ENCODE measurements around the gene RAB31. TPM values are rescaled to one million over a fixed set of nuclear protein-coding genes. Genes with fewer than 3 reads are reported as not detected.
A peak's percentile ranks its signal among the peaks of the same experiment; 100 is the strongest.

RAB31 gene
- total RNA-seq, 4 donors from 2014 or later = 51.1 to 79.3 (median 67.9) TPM

GRCh38 chr18:9841752-9842151, 133.7 kb downstream of the RAB31 start:
- ATAC-seq (ENCODE audit: low FRiP score) (no peak), DNase-seq (ENCODE audit: low spot score) (no peak)
- no peak for TF ChIP-seq CTCF (IDR thresholded peaks at IDR 0.05)

GRCh38 chr18:9842448-9842847, 134.3 kb downstream of the RAB31 start:
- DNase-seq (ENCODE audit: low spot score) (no peak), ATAC-seq (ENCODE audit: low FRiP score) (no peak)
- TF ChIP-seq CTCF (IDR thresholded peaks at IDR 0.05) = no peak

DNA sequence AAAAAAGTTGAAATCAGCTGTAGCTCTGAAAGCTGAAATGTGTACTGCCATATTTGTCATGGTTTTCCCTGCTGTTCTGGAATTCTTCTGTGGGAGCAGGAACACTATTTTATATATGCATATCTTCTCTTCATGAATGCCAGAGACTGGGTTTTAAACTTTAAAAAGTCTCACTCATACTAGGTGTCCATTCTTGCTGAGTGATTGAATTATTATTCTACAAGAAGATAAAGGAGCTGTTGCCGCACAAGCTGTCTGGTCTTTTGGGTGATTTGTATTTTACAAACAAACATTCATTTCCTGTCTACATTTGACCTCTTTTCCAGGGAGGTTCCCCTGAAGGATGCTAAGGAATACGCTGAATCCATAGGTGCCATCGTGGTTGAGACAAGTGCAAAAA, 137.2 kb downstream of the RAB31 start:
- DNase-seq (ENCODE audit: low spot score) = no peak
- no peak for TF ChIP-seq CTCF (IDR thresholded peaks at IDR 0.05)
- no peak for ATAC-seq (ENCODE audit: low FRiP score)

DNA sequence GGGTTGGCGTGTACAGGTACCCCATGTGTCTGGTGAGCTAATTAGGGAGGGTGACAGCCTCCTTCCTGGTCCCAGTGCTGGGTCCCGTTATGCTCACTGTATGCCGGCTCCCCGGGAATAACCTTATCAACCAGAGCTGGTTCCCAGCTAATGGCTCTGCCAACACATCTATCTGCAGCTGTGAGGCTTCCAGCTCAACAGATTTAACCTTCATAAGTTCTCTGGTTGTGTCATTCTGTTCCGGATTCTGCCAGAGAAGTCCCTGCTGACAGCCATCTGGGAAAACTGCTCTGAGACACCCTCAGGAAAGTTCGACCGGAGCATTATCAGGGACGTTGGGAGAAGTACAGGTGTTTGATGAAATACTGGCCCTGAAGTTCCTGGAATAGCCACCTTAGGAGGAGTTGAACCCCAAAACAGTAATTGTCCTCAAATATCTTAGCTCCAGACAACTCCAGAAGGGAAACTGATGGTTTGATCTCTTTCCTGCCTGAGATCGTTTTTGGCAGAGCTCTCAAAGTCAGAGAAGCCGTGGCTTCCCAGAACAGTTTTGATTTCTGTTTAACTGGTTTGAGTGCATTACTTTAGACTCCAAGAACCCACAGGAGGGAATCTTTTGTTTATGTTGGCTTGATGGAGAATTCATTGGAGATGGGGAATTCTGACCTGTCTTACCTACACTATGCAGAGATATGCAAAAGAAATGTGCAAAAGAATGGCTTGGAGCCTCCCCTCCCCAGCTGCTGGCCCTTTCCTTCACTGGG, 138.2 kb downstream of the RAB31 start:
- TF ChIP-seq CTCF (IDR thresholded peaks at IDR 0.05) = no peak
- ATAC-seq (ENCODE audit: low FRiP score) (no peak), DNase-seq (ENCODE audit: low spot score) (no peak)

DNA sequence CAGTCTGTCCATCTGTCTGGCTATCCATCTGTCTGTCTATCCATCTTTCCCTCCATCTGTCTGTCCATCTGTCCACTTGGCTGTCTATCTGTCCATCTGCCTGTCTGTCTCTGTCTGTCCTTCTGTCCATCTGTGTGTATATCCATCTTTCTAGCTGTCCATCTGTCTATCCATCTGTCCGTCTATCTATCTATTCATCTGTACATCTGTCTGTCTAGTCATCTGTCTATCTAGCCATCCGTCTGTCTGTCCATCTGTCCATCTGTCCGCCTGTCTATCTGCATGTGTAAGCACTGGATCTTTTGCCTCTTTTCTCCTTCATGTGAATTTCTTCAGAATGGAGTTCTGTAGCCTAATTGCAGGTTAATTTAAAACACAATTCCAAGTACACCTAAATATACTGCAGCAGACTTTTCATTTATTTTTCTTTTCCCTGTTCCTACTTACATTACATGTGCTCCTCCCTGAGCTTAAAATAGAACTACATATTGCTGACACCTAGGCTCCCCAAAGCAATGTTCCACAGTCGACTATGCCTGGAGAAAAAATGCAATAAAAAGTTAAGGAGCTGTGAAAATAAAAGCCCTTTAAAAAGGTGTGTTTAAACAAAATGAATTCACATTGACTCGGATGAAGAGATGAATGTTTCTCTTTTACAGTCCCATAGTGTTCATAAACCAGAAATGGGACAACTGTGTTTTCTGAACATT, 140.2 kb downstream of the RAB31 start:
- TF ChIP-seq CTCF (IDR thresholded peaks at IDR 0.05) = no peak
- no peak for ATAC-seq (ENCODE audit: low FRiP score)
- DNase-seq (ENCODE audit: low spot score) = no peak

- ATAC-seq (ENCODE audit: low FRiP score) = peak; percentile 34
- no peak for DNase-seq (ENCODE audit: low spot score)
- TF ChIP-seq CTCF (IDR thresholded peaks at IDR 0.05) = no peak
Measured at GRCh38 chr18:9849407-9850283, 141.5 kb downstream of the RAB31 start.

Measured in omental fat pad (tissue), 4 donors.